WERI-Rb-1 (cell line): ENCODE results near the gene CKAP4.
A peak's percentile ranks its signal among the peaks of the same experiment; 100 is the strongest.

Experiments used
- DNase-seq: peaks from one replicate; pipeline ENCODE4 v3.0.0-alpha.2; 2020
- H3K27ac ChIP-seq: fragments of 250-450 bp; sonication (Bioruptor Pico); 2 replicates; pipeline ENCODE4 v1.5.1; 2020; ENCODE audit warnings: mild to moderate bottlenecking, moderate library complexity
- H3K27me3 ChIP-seq: fragments of 250-450 bp; sonication (Bioruptor Pico); 2 replicates; pipeline ENCODE4 v1.5.1; 2021; ENCODE audit warnings: mild to moderate bottlenecking, low read depth, moderate library complexity; ENCODE audit not compliant: insufficient read depth, severe bottlenecking
- H3K36me3 ChIP-seq: fragments of 250-450 bp; sonication (Bioruptor Pico); 2 replicates; pipeline ENCODE4 v1.5.1; 2020; ENCODE audit warnings: mild to moderate bottlenecking, moderate library complexity
- H3K4me3 ChIP-seq: 2 replicates; pipeline ENCODE4 v1.5.1; 2011; ENCODE audit warnings: low read depth, mild to moderate bottlenecking, control low read depth, low read length
- H3K9me3 ChIP-seq: fragments of 250-450 bp; sonication (Bioruptor Pico); 2 replicates; pipeline ENCODE4 v1.5.1; 2021; ENCODE audit warnings: mild to moderate bottlenecking, moderate library complexity; ENCODE audit not compliant: severe bottlenecking
- CTCF ChIP-seq: IDR thresholded peaks from 2 replicates; pipeline ENCODE4 v1.5.1; 2011; ENCODE audit warnings: low read depth, mild to moderate bottlenecking, control low read depth, inconsistent platforms, low read length

CKAP4 gene

GRCh38 chr12:106285982-106286381, 38.2 kb upstream of the CKAP4 start:
- H3K27me3 ChIP-seq, result no peaks in the 10 kb centered on the region
- TF ChIP-seq CTCF, result no peak
- no peaks in the 10 kb centered on the region for H3K36me3 ChIP-seq
- DNase-seq, result no peak
- H3K9me3 ChIP-seq, result peaks cover 3% of the 10 kb centered on the region
- no peak overlapping the region for H3K4me3 ChIP-seq
- H3K27ac ChIP-seq, result no peak overlapping the region

- no peak for TF ChIP-seq CTCF
- DNase-seq, result no peak
- Histone ChIP-seq H3K27me3 (no peaks in the 10 kb centered on the region), H3K9me3 (peaks cover 3% of the 10 kb centered on the region), H3K36me3 (no peaks in the 10 kb centered on the region), H3K4me3 (no peak overlapping the region), H3K27ac (no peak overlapping the region)
Measured at GRCh38 chr12:106284358-106285105, 36.7 kb upstream of the CKAP4 start.

DNA sequence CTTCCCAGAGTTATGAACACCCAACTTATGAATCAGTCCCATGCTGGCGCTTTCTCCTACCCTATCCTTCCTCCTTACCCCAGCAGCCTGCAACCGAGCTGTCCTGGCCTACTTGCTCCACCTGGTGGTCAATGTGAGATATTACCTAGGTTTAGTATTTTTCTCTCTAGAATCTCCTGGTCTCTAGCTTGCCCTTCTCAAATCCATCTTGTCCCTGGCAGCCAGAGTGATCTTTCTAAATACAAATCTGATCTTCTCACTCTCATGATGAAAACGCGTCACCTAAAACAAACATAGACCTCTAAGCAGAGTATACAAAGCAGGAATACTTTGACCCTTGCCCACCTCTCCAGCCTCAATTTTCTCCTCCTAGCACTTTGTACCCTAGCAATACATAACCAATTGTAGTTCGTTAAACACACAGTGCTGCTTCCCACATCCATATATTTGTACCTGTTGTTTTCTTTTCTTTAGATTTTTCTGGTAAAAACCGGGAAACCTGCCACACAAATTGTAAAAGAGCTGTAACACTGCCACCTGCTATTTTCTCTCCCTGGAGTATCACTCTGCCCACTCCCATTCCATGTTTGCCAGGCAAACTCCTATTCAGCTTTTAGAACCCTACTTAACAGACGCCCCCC, 34.8 kb upstream of the CKAP4 start:
- peak; percentile 59 for TF ChIP-seq CTCF
- no peak overlapping the region for H3K27ac ChIP-seq
- H3K36me3 ChIP-seq, result no peaks in the 10 kb centered on the region
- H3K27me3 ChIP-seq, result no peaks in the 10 kb centered on the region
- no peak overlapping the region for H3K4me3 ChIP-seq
- peak; percentile 48 for DNase-seq
- H3K9me3 ChIP-seq, result peaks cover 3% of the 10 kb centered on the region

DNA sequence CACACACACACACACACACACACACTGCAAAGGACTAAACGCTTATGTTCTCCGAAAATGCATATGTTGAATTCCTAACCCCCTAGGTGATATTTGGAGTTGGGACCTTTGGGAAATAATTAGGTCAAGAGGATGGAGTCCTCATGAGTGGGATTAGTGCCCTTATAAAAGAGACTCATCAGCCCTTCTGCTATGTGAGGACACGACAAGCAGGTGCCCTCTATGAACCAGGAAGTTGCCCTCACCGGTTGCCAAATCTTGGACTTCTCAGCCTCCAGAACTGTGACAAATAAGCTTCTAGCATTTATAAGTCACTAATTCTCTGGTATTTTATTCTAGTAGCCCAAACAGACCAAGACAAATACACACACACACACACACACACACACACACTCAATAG, 34.0 kb upstream of the CKAP4 start:
- no peak for DNase-seq
- peaks cover 3% of the 10 kb centered on the region for H3K9me3 ChIP-seq
- H3K4me3 ChIP-seq, result no peak overlapping the region
- no peak for TF ChIP-seq CTCF
- H3K27ac ChIP-seq, result no peak overlapping the region
- H3K27me3 ChIP-seq, result no peaks in the 10 kb centered on the region
- no peaks in the 10 kb centered on the region for H3K36me3 ChIP-seq

DNA sequence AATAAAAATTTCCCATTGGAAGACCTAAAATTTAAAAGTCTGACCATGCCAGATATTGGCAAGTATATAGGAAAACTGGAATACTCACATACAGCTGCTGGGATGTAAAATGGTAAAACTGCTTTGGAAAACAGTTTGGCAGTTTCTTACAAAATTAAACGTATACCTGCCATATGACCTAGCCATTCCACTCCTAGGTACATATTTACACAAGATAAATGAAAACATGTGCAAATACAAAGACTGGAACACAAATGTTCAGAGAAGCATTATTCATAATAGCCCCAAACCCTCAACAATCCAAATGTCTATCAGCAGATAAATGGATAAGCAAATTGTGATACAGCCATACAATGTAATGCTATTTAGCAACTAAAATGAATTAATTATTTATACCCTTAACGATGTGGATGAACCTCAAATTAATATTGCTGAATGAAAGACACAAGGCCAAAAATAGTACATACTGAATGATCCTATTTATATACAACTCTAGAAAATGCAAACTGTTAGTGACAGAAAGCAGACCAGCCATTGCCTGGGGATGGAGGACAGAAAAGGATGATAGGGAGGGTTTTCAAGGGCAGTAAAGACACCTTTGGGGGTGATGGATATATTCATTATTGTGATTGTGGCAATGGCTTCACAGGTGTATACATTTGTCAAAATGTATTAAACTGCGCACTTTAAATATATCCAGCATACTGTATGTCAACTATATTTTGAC, 33.4 kb upstream of the CKAP4 start:
- Histone ChIP-seq H3K9me3 (peaks cover 3% of the 10 kb centered on the region), H3K27me3 (no peaks in the 10 kb centered on the region), H3K4me3 (no peak overlapping the region), H3K36me3 (no peaks in the 10 kb centered on the region), H3K27ac (no peak overlapping the region)
- no peak for DNase-seq
- TF ChIP-seq CTCF, result no peak
